HFF-Myc (cell line): ENCODE data around the gene HHATL.
A peak's percentile ranks its signal among the peaks of the same experiment; 100 is the strongest.

Source experiments
- DNase-seq: peaks from one replicate; pipeline ENCODE4 v3.0.0-alpha.2; 2011; ENCODE audit warnings: low read depth; ENCODE audit errors: extremely low read depth
- H3K4me3 ChIP-seq: replicated peaks from 2 replicates; pipeline ENCODE4 v1.5.1; 2011; ENCODE audit warnings: low read depth, mild to moderate bottlenecking, control low read depth, low read length
- TF ChIP-seq, protein P1 (sequence below): IDR thresholded peaks from 2 replicates; pipeline ENCODE4 v1.5.1; 2012; ENCODE audit warnings: mild to moderate bottlenecking, low read depth, low read length, control low read depth; ENCODE audit errors: missing control alignments

The HHATL gene

DNA sequence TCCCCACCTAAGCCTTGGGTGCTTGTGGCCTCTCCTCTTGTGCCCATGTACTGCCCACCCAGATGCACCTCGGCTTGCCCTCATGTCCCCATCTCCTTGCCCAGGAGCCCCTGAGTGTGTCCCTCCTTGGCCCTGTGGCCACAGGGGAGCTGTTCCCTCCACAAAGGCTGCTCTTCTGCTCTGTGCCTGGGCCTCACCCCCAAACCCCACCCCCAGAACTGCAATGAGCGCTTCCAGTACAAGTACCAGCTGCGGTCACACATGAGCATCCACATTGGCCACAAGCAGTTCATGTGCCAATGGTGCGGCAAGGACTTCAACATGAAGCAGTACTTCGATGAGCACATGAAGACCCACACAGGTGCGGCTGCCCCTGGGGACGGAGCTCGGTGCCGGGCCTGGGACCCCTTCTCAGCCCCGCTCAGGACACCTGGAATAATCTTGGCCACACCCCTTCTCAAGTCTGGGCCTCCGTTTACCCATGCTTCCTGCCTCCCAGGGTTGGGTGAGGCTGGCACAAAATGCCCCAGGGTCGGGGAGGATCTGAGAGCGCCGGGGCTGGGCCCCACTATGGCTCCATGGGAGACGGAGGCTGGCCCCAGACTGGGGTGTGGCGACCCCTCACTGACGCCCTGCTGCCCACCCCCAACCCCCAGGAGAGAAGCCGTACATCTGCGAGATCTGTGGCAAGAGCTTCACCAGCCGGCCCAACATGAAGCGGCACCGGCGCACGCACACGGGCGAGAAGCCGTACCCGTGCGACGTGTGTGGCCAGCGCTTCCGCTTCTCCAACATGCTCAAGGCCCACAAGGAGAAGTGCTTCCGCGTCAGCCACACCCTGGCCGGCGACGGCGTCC is 38.8 kb downstream of the HHATL start:
- no peak overlapping the region for H3K4me3 ChIP-seq
- DNase-seq: no peak
- TF ChIP-seq, protein P1, sequence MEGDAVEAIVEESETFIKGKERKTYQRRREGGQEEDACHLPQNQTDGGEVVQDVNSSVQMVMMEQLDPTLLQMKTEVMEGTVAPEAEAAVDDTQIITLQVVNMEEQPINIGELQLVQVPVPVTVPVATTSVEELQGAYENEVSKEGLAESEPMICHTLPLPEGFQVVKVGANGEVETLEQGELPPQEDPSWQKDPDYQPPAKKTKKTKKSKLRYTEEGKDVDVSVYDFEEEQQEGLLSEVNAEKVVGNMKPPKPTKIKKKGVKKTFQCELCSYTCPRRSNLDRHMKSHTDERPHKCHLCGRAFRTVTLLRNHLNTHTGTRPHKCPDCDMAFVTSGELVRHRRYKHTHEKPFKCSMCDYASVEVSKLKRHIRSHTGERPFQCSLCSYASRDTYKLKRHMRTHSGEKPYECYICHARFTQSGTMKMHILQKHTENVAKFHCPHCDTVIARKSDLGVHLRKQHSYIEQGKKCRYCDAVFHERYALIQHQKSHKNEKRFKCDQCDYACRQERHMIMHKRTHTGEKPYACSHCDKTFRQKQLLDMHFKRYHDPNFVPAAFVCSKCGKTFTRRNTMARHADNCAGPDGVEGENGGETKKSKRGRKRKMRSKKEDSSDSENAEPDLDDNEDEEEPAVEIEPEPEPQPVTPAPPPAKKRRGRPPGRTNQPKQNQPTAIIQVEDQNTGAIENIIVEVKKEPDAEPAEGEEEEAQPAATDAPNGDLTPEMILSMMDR: no peak

DNA sequence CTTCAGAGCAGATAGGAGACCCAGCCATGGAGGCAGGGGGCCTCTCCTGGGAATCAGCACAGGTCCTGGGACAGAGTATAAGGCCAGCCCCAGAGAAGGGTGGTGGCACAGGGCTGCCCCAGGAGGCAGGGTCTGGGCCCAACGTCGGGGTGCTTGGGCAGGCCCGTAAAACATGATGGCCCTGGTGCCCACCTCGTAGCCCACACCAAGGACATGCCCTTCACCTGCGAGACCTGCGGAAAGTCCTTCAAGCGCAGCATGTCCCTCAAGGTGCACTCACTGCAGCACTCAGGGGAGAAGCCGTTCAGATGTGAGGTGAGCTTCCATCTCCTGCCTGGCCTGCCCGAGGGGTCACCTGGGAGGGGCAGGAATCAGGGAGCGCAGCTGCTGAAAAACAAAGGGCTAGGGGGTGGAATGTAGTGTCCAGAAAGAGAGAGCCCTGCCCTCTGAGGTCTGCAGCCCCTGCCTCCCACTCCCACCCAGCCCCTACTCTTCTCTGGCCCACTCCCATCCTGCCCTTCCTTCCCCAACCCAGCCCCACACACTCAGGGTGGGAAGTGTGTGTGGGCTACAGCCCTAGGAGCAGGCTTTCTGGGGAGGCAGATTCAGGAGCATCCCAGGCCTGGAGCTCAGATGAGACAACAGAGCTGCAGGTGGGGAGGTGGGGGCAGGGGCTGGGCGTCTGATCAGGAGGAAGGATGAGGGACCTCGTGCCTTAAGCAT is 39.6 kb downstream of the HHATL start:
- H3K4me3 ChIP-seq: no peak overlapping the region
- TF ChIP-seq, protein P1: no peak
- no peak for DNase-seq

DNA sequence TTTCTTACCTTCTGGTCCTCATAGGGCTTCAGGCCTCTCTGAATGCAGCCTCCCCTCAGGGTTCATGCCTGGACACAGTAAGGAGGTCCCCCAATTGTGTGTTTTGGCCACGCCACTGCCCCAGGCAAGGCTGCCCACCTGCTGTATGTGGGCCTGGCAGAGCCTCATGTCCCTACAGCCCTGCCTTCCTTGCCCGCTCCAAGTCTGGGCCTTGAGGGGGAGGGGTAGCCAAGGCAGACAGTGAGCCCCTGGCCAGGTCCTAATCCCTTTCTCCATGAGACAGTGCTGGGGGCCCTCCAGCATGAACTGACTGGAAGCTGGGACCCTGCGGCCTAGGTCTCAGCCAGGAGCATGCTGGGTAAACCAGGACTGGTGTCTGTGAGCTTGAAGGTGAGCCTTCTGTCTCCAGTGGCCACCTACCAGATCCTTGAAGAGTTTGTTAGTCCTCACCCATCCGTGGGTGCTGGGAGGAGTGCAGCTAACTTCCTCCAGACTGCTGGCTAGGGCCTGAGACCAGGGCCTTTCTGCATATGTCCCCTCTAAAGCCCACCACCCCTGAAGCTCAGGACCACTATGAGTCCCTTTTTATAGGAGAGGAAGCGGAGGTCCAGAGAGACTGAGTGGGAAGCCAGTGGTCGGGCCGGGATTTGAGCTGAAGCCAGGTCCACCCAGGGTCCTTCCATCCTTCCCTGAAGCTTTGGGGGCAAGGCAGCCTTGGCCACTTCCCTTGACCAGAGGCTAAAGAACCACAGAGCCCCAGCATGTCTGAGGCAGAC is 40.4 kb downstream of the HHATL start:
- TF ChIP-seq, protein P1: no peak
- DNase-seq: no peak
- no peak overlapping the region for H3K4me3 ChIP-seq

DNA sequence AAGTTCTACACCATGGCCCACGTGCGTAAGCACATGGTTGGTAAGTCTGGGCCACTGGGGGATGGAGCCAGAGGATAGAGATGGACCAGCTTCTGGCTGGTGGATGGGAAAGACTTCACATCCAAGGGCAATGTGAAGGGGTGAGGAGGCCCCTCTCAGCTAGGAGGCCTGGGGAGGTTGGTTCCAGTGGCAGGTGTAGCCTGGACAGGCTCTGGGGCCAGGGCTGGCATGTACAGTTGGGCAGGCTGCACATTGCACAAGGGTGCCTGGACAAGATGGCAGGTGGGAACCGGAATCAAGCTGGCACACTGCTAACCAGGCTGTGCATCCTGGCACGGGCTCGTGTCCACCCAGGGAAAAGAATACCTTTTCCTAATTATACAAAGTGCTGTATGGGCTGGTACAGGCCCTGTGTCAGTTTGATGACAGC is 41.0 kb downstream of the HHATL start:
- TF ChIP-seq, protein P1: no peak
- H3K4me3 ChIP-seq: no peak overlapping the region
- no peak for DNase-seq

DNA sequence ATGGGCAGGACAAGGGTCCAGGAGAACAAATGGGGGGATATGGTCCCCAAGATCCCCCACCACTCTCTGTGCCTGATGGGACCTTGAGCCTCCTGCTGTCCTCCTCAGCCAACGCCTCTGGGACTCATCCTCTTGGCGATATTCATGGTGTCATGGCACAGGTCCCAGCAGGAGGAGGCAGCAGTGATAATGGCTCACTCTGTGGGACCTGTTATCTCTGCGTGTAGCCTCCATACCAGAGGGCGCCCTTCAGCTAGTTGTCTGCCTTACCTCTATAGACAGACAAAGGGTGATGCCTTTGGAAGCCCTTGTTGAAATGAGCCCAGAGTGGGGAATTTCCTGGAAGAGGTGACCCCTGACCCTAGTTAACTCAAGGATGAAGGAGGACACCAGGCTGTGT is 41.7 kb downstream of the HHATL start:
- TF ChIP-seq, protein P1: peak; percentile 10
- no peak overlapping the region for H3K4me3 ChIP-seq
- no peak for DNase-seq

DNA sequence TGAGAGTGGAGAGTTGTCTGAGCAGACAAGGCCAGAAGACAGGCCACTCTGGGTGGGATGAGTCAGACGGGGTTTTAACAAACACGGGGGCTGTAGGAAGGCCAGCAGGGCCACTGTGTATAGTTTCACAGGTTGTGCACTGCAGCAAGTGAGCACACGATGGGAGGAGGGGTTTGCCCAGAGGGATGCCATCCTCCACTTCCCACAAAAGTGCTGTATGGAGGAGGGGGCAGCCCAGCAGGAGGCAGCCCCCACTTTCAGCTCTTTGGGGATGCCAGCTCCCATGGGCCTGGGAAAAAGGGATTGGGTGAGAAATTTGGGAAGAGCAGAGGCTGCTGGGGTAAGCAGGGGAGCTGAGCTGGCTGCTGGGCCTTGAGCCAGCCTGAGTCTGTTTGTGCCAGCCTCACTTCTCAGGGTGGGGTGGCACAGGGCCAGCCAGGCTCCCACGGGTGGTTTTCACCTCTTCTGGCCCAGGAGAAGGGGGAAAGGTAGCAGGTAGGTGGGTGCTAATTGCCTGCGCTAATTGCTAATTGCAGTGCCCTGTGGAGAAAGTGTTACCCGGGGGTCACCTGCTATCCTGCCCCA is 42.4 kb downstream of the HHATL start:
- TF ChIP-seq, protein P1: no peak

More for the DNA sequence above, 42.4 kb downstream of the HHATL start:
- H3K4me3 ChIP-seq: no peak overlapping the region
- no peak for DNase-seq
